GM23248 (cell line): ENCODE results near the gene OLA1. TPM values are rescaled to one million over a fixed set of nuclear protein-coding genes. Genes with fewer than 3 reads are reported as not detected.

ENCODE experiments used
- DNase-seq: peaks from one replicate; pipeline ENCODE4 v3.0.0-alpha.2; 2015
- H2AFZ ChIP-seq: fragments of 200-600 bp; sonication (generic); 2 replicates; pipeline ENCODE4 v1.6.1; 2016; ENCODE audit warnings: antibody characterized with exemption
- H3F3A ChIP-seq: fragments of 200-600 bp; sonication (generic); 2 replicates; pipeline ENCODE4 v1.6.1; 2016; ENCODE audit warnings: mild to moderate bottlenecking, antibody characterized with exemption, mixed run types; ENCODE audit not compliant: insufficient read depth
- H3K27ac ChIP-seq: fragments of 200-600 bp; sonication (generic); 2 replicates; pipeline ENCODE4 v1.5.1; 2016; ENCODE audit warnings: mild to moderate bottlenecking
- H3K27me3 ChIP-seq: fragments of 200-600 bp; sonication (generic); replicated peaks from 2 replicates; pipeline ENCODE4 v1.6.1; 2016; ENCODE audit warnings: mild to moderate bottlenecking; ENCODE audit not compliant: insufficient read depth
- H3K36me3 ChIP-seq: fragments of 200-600 bp; sonication (generic); 2 replicates; pipeline ENCODE4 v1.6.1; 2016; ENCODE audit warnings: low read depth, mild to moderate bottlenecking
- H3K4me1 ChIP-seq: fragments of 200-600 bp; sonication (generic); 2 replicates; pipeline ENCODE4 v1.6.1; 2016; ENCODE audit warnings: mild to moderate bottlenecking; ENCODE audit not compliant: insufficient read depth
- H3K4me2 ChIP-seq: fragments of 200-600 bp; sonication (generic); one replicate; pipeline ENCODE4 v1.6.1; 2016; ENCODE audit warnings: mild to moderate bottlenecking; ENCODE audit not compliant: unreplicated experiment
- H3K4me3 ChIP-seq: fragments of 200-600 bp; sonication (generic); 2 replicates; pipeline ENCODE4 v1.5.1; 2016; ENCODE audit warnings: mild to moderate bottlenecking
- H3K79me2 ChIP-seq: fragments of 200-600 bp; sonication (generic); 2 replicates; pipeline ENCODE4 v1.6.1; 2016; ENCODE audit warnings: mild to moderate bottlenecking; ENCODE audit not compliant: insufficient read depth
- H3K9ac ChIP-seq: fragments of 200-600 bp; sonication (generic); 2 replicates; pipeline ENCODE4 v1.6.1; 2016; ENCODE audit warnings: mild to moderate bottlenecking
- H3K9me2 ChIP-seq: fragments of 200-600 bp; sonication (generic); 2 replicates; pipeline ENCODE4 v1.6.1; 2016; ENCODE audit warnings: mixed run types, mild to moderate bottlenecking, moderate library complexity; ENCODE audit not compliant: insufficient read depth
- H3K9me3 ChIP-seq: fragments of 200-600 bp; sonication (generic); one replicate; pipeline ENCODE4 v1.6.1; 2017; ENCODE audit warnings: low read depth
- H4K20me1 ChIP-seq: fragments of 200-600 bp; sonication (generic); 2 replicates; pipeline ENCODE4 v1.6.0; 2016; ENCODE audit not compliant: insufficient read depth
- EZH2 ChIP-seq: fragments of 200-600 bp; sonication (generic); IDR thresholded peaks from 2 replicates; pipeline ENCODE4 v1.6.1; 2018; ENCODE audit warnings: antibody characterized with exemption, mild to moderate bottlenecking; ENCODE audit not compliant: insufficient read depth, poor library complexity, severe bottlenecking
- EZH2phosphoT487 ChIP-seq: fragments of 200-600 bp; sonication (generic); IDR thresholded peaks from 2 replicates; pipeline ENCODE4 v1.6.1; 2018; ENCODE audit warnings: antibody characterized with exemption, moderate library complexity, mild to moderate bottlenecking, low read depth; ENCODE audit not compliant: insufficient read depth
- WGBS, 2 experiments: methylation state at CpG; one replicate each; pipeline ENCODE4 v1.1.6; 2015 to 2017; ENCODE audit warnings: low lambda C conversion rate in 2 of 2, low coverage in 1 of 2; ENCODE audit errors: missing lambda C conversion rate in 2 of 2; 5-methylcytosine and 5-hydroxymethylcytosine counted together
- in situ Hi-C: fragments of 300-500 bp; cut with MboI; formaldehyde crosslinking; loops from 2 replicates; pipeline ENCODE4 v1.15.0; 2020
- polyA plus RNA-seq: library from polyadenylated mRNA; unstranded; fragments of >200 nt; fragmentation: Nextera tagmentation; extraction: Ambion mirVana; gene quantifications from 2 replicates; pipeline ENCODE4 v1.2.1, GENCODE V29; 2016
- total RNA-seq: library from RNA; depleted of rRNA; stranded (reverse); fragments of >200 nt; shearing (Covaris generic); gene quantifications from 2 replicates; pipeline ENCODE4 v1.2.3, GENCODE V29; 2014; rRNA removed

OLA1 gene
- total RNA-seq = 64.3 and 73.9 TPM in 2 replicates
- polyA plus RNA-seq = 106 and 114 TPM in 2 replicates

DNA sequence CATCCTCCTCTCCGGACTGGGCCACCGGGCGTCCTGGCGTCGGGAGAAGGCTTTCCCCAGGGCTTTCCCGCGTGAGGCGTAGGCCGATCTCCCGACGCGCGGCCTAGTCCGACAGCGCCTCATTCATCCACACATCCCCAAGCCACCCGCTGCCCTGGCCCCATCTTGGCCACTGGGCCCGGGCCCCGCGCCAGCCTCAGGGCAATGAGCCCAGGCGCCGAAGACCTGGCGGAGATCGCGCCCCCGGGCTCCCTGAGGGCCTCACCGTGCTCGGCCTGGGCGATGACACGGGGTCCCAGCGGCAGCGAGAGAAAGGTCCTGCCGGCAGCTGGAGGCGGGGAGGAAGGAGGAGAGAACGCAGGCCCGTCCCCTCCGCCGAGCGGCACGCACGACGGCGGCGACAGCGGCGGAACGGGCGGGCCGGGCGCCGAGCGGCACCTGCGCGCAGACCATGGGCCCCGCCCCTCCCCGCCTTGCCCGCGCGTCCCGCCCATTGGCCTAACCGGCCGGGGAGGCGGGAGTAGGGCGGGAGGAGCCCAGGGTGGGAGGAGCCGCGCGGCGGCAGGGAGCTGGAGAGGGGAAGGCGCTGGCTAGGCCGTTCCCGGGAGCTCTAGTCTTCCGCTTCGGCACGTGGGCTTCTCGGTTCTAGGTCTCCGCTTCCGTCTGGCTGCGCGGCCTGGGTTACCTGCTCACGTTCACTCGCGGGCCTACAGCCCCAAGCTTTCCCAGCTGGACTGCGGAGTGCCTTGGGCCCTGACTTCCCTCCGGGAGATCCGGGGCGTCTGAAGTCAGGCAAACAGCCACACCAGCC lies at the start of gene OLA1:
Gene OLA1 (minus strand): TSS at position 346 of the 811 bp plus-strand sequence. CDS start 1,717 bp downstream, outside the sequence.
- Histone ChIP-seq H3K9me2 (no peaks in the 10 kb centered on the region), H3K36me3 (peaks cover 4% of the 10 kb centered on the region; the same call in 1 of the 2 replicates), H3K9ac (peak within 1 kb of the TSS; percentile 79), H3K27me3 (no peaks in the 10 kb centered on the region), H3K27ac (peak within 1 kb of the TSS; percentile 46), H2AFZ (peak within 1 kb of the TSS; percentile 98), H3K9me3 (no peaks in the 10 kb centered on the region), H3K4me1 (0 out of 2 replicates have a peak, but pooled peaks cover 13% of the 10 kb centered on the region), H3F3A (no peaks in the 10 kb centered on the region), H3K4me3 (peak within 1 kb of the TSS; percentile 89), H3K79me2 (peaks cover 48% of the 10 kb centered on the region), H3K4me2 (peak within 1 kb of the TSS; percentile 97), H4K20me1 (no peaks in the 10 kb centered on the region)
- in situ Hi-C loops = no loop called here
- TF ChIP-seq EZH2phosphoT487 (no peak), EZH2 (no peak)
- WGBS, 2 experiments = 2% methylated on average over 43 to 78 of the region's 85 CpGs
- DNase-seq = peak; percentile 98

DNA sequence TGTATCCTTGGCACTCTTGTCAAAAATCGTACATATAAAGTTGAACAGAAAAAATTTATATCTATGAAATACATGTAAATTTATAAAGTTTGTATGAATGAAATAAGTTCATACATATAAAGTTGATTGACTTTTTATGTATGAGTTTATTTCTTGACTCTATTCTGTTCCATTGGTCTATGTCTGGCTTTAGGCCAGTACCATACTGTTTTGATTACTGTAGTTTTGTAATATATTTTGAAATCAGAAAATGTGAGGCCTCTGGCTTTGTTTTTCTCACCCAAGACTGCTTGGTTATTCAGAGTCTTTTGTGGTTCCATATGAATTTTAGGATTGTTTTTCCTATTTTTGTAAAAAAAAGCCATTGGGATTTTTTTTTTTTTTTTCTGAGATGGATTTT lies 44.6 kb upstream of the OLA1 start:
- in situ Hi-C loops = no loop called here
- Histone ChIP-seq H3K4me1 (no peaks in the 10 kb centered on the region), H2AFZ (no peak overlapping the region), H4K20me1 (no peaks in the 10 kb centered on the region), H3K4me3 (no peak overlapping the region), H3K79me2 (no peaks in the 10 kb centered on the region), H3K9me2 (no peaks in the 10 kb centered on the region), H3K9ac (no peak overlapping the region), H3K27me3 (peaks cover 4% of the 10 kb centered on the region; the same call in 1 of the 2 replicates), H3K9me3 (no peaks in the 10 kb centered on the region), H3F3A (no peaks in the 10 kb centered on the region), H3K4me2 (no peak overlapping the region), H3K27ac (no peak overlapping the region), H3K36me3 (no peaks in the 10 kb centered on the region)
- 72 to 75% methylated on average over 1 of the region's 1 CpG for WGBS, 2 experiments
- no peak for DNase-seq
- TF ChIP-seq EZH2phosphoT487 (no peak), EZH2 (no peak)

DNA sequence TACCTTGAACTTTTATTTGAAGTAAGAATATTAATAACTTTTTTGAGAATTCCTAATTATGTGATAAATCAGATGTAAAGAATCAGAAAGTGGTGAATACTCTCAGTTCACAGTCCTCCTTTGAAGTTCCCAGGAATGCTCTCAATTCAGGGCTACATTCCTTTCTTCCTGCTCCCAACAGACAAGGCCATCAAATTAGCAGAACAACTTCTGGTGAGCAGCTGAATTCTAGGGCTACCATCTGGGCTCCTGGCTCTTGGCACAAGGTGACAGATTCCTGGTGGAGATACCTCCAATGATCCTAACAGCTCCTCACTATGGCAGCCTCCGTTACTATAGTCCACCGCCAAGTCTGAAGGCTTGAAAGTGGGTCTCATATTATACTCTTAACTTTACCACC lies 37.8 kb upstream of the OLA1 start:
- no peak for DNase-seq
- Histone ChIP-seq H3K4me1 (no peaks in the 10 kb centered on the region), H3K9me3 (no peaks in the 10 kb centered on the region), H2AFZ (no peak overlapping the region), H3K36me3 (no peaks in the 10 kb centered on the region), H3K27ac (no peak overlapping the region), H3K4me3 (no peak overlapping the region), H3K27me3 (peaks cover 8% of the 10 kb centered on the region; the same call in 1 of the 2 replicates), H3K9ac (no peak overlapping the region), H3K4me2 (no peak overlapping the region), H4K20me1 (no peaks in the 10 kb centered on the region), H3K79me2 (no peaks in the 10 kb centered on the region), H3F3A (no peaks in the 10 kb centered on the region), H3K9me2 (no peaks in the 10 kb centered on the region)
- WGBS, 2 experiments = 85 to 92% methylated on average over 2 of the region's 2 CpGs
- TF ChIP-seq EZH2 (no peak), EZH2phosphoT487 (no peak)
- in situ Hi-C loops = no loop called here

DNA sequence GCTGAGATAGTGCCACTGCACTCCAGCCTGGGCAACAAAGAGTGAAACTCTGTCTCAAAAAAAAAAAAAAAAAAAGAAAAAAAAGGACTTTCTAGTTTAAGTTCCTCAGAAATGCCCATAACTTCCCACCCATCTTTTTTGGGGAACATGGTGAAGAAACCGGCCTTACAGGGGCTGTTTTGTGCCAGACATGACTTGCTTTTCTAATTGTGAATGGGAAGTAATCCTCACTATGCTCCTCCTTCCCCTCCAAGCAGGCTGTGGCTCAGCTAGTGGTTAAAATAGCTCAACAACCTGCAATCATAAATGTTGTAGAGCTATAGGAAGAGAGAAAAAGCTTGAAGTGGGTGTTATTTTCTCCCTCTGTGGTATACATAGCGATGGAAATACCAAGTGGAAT lies 34.1 kb upstream of the OLA1 start:
- Histone ChIP-seq H2AFZ (no peak overlapping the region), H3F3A (no peaks in the 10 kb centered on the region), H3K79me2 (no peaks in the 10 kb centered on the region), H3K9ac (no peak overlapping the region), H3K27me3 (peaks cover 6% of the 10 kb centered on the region), H3K4me3 (no peak overlapping the region), H3K4me1 (no peaks in the 10 kb centered on the region), H3K27ac (no peak overlapping the region), H3K36me3 (no peaks in the 10 kb centered on the region), H3K9me2 (no peaks in the 10 kb centered on the region), H3K9me3 (no peaks in the 10 kb centered on the region), H3K4me2 (no peak overlapping the region), H4K20me1 (no peaks in the 10 kb centered on the region)
- no peak for TF ChIP-seq EZH2phosphoT487
- 48 to 51% methylated on average over 2 of the region's 2 CpGs for WGBS, 2 experiments
- DNase-seq = no peak
- in situ Hi-C loops = no loop called here

DNA sequence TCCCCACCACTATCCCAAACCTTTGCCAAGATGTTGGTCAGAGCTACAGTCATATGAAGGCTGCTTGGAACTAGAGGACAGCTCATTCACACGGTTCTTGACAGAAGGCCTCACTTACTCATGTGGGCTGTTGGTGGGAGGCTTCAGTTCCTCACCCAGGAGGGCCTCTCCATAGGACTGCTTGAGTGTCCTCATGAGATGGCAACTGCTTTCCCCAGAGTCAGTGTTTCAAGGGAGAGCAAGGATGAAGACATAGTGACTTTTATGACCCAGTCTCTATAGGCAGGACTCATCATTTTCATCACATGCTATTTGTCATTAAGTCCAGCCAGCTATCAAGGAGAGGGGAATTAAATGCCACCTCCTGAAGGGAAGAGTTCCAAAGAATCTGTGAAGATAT lies 33.4 kb upstream of the OLA1 start:
- TF ChIP-seq EZH2 = no peak
- TF ChIP-seq EZH2phosphoT487 = no peak
- peak; percentile 47 for DNase-seq
- 17 to 45% methylated on average over 1 of the region's 1 CpG for WGBS, 2 experiments
- H3K4me3 ChIP-seq = no peak overlapping the region
- H3K27me3 ChIP-seq = peaks cover 6% of the 10 kb centered on the region
- H3K9me2 ChIP-seq = no peaks in the 10 kb centered on the region
- no peaks in the 10 kb centered on the region for H4K20me1 ChIP-seq
- no peak overlapping the region for H2AFZ ChIP-seq
- H3K27ac ChIP-seq = no peak overlapping the region
- H3K9me3 ChIP-seq = no peaks in the 10 kb centered on the region
- no peaks in the 10 kb centered on the region for H3K36me3 ChIP-seq
- H3K4me2 ChIP-seq = no peak overlapping the region
- no peaks in the 10 kb centered on the region for H3F3A ChIP-seq
- no peaks in the 10 kb centered on the region for H3K79me2 ChIP-seq
- H3K4me1 ChIP-seq = no peaks in the 10 kb centered on the region
- in situ Hi-C loops = no loop called here
- H3K9ac ChIP-seq = no peak overlapping the region
